HG02840 (cell line): ENCODE data around the gene PPIL3.
"Not testable (repeated sequence)": the region's sequence is repeated elsewhere in the genome, so short reads cannot be mapped to it uniquely, and the experiment has no call there.

ENCODE experiments used
- ATAC-seq: cut with Tn5 transposase; IDR thresholded peaks from one replicate; pipeline ENCODE4 v1.9.1; 2021; ENCODE audit warnings: mild to moderate bottlenecking, moderate library complexity, moderate number of reproducible peaks; ENCODE audit not compliant: unreplicated experiment, low FRiP score

Gene PPIL3

GRCh38 chr2:200888704-200889625 lies at the start of gene PPIL3, which contains the start of gene NIF3L1:
TSS of gene PPIL3 (minus strand) at chr2:200889077. CDS start at chr2:200887615, 1,462 bp downstream.
TSS of gene NIF3L1 (plus strand) at chr2:200889371. CDS start at chr2:200891944, 2,573 bp downstream.
- ATAC-seq: peak; percentile 88

DNA sequence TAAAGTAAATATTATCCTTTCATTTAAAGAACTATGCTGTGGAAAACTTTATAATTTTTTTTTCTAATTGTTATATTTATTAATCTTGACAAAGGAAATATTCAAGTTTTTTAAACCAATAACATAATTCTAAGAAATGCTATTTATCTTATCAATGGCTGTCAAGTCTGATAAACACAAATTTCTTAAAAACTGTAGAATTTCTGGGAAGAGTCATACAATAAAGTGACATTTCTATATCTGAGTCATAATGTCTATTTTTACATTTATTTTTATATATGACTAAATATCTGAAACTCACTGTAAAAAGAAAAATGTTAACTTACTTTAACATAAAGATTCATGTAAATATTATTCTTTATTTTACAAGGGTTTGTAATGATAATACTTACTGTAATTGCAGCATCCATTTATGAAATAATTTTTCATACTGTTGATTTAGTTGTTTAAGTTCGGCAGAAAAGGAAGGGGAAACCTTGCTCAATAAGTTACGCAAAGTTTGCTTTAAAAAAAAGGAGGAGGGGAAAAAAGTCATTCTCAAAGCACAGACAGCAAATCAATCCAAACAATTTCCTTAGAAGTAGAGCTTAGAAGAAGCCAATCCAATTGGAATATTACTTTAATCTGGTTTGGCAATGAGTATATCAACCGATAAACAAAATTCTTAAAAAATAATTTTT lies 42.2 kb upstream of the PPIL3 start:
- no peak for ATAC-seq

DNA sequence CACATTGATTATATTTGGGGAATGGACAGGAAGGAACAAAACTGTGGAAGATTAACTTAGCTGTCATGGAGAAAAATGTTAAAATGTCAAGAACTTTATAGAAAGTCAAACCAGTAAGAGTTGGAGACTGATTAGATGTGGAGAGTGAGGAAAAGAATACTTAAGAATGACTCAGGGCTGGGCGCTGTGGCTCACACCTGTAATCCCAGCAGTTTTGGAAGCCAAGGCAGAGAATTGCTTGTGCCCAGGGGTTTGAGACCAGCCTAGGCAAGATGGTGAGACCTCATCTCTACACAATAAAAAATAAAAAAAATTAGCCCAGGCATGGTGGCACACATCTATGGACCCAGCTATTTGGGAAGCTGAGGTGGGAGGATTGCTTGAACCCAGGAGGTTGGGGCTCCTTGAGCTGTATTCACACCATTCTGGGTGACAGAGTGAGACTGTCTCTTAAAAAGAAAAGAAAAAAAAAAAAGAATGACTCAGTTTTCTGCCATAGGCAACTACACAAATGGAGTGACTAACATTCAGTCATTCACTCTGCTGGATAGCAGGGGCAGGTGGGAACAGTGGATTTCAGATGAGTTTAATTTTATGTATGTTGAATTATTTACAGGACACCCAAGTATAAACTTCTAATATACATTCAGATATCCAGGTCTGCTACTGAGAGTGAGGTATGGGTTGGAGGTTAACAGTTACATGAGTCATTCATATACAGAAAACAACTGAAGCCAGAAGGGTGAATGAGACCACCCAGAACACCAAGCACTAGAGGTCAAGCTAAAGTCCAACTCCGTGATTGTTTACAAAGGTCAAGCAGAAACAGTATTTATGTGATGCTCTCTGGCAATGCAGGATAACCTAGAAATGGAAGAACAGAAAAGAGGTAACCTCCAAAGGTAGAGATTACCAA lies 40.7 kb upstream of the PPIL3 start:
- no peak for ATAC-seq

- no peak for ATAC-seq
Observed at GRCh38 chr2:200922439-200922838, 33.6 kb upstream of the PPIL3 start.

DNA sequence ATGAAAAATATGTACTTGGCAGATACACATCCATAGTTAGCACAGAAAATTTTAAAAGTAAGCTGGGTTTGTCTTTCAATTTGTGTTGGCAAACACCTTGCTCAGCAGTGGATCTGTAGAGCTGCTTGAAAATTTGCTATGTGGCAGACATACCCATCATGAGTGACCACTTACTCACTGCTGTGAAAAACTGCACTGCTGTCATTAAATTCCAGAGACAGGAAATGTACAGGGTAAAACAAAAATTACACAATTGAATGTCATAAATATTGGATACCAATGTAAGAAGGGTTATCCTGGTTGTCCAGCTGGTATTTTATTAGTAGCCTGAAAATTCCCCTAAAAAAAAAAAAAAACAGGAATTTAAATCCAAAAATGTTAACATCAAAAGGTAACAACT lies 24.8 kb upstream of the PPIL3 start:
- ATAC-seq: no peak

DNA sequence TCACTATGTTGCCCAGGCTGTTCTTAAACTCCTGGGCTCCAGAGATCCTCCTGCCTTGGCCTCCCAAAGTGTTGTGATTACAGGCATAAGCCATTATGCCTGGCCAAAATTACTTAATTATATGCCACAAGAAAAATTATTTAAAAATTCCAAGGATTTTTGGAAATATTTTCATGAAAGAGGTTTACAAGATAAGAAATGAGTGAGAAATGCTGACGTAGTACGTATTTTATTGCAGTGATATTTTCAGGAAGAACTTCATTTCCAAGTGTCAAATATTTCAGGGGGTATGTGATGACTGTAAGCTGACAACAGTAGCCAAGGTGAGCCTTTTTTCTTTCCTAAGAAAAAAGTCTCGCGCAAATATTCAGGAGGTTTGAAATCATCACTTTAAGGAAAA lies 21.1 kb upstream of the PPIL3 start:
- ATAC-seq: no peak

DNA sequence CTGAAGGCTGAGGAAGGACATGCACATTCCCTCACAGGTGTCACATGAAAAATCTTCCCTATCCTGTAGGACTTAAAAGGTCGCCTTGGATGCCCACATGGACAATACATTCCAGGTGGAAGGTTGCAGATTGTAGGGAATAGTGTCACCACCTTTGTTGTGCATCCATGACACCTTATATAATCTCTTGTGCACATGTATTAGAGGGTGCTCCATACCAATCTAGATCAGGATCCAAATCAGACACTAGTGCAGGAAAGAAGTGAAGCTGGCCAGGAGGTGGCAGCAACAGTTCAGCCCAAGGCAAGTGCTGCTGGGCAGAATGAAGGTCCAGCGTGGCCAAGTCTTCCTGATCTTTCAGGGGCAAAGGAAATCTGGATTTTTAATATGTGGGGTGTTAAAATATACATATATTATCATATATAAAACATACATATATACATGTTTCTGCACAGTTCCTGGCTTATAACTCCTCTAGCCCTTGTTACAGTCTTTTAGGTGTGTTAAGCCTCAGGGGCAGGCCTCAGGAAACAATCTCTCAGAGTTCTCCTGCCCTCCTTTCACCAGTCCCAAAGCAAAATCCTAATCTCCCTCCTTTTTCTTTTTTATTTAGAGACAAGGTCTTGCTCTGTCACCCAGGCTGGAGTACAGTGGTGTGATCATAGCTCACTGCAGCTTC lies 16.9 kb upstream of the PPIL3 start:
- no peak for ATAC-seq

- ATAC-seq: peak; percentile 86
Observed at GRCh38 chr2:200901459-200902072, 12.7 kb upstream of the PPIL3 start.

DNA sequence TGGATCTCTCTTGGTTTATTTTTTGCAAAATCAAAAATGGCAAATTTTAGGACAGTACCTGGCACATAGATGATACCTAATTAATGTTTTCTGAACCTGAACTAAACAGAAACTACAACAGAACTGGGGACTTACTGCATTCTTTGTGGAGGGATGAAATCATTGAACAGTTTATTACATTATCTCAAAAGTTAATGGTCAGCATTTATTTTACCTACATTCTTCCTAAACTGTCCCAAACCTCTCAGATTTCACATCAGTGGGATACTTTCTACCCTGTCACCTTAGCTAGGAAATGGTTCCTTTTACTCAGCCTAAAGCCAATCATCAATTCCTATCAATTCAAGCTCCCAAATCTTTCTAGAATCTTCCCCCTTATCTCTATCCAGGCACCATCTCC lies 10.6 kb upstream of the PPIL3 start:
- no peak for ATAC-seq

DNA sequence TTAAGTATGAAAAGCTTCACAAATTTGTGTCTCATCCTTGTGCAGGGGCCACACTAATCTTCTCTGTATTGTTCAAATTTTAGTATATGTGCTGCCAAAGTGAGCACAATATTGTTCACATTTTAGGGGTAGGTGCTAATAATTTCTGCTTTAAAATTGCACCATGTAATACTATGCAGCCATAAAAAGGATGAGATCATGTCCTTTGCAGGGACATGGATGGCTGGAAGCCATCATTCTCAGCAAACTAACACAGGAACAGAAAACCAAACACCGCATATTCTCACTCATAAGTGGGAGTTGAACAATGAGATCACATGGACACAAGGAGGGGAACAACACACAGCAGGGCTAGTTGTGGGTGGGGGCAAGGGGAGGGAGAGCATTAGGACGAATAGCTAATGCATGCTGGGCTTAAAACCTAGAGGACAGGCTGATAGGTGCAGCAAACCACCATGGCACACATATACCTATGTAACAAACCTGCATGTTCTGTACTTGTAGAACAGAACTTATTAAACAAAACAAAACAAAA lies 7.1 kb downstream of the PPIL3 start:
- ATAC-seq: not testable (repeated sequence)

DNA sequence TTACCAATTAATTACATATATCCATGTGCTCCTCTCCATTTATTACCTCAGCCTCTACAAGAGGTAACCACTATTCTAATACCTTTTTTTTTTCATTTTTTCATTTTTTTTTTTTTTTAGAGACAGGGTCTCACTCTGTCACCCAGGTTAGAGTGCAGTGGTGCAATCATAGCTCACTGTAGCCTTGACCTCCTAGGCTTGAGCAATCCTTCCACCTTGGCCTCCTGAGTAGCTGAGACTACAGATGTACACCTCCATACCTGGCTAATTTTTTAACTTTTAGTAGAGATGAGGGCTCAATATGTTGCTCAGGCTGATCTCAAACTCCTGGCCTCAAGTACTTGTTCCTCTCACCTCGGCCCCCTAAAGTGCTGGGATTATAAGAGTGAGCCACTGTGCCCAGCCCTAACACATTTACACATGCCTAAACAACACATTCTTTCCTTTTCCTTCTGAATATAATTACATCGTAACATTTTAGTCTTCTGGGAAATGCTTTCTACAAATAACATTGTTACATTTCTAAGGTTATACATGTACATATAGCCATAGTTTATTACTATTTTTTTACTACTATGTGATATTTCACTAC lies 10.5 kb downstream of the PPIL3 start:
- ATAC-seq: no peak

- ATAC-seq: no peak
Observed at GRCh38 chr2:200877443-200877842, 11.4 kb downstream of the PPIL3 start.

DNA sequence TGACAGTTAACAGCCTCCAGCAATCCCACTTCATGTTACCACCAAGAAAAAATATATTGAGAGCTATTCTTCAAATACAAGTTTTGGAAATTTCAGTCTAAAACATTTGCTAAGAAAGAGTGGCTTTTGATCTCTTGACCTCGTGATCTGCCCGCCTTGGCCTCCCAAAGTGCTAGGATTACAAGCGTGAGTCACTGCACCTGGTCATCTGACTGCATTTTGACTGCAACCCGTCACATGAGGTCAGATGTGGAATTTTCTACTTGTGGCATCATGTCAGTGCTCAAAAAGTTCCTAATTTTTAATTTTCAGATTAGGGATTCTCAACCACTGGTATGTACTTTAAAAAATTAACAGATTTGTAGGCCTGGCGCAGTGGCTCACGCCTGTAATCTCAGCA lies 15.3 kb downstream of the PPIL3 start:
- no peak for ATAC-seq

GRCh38 chr2:200871151-200871550 lies 17.7 kb downstream of the PPIL3 start:
- ATAC-seq: no peak

DNA sequence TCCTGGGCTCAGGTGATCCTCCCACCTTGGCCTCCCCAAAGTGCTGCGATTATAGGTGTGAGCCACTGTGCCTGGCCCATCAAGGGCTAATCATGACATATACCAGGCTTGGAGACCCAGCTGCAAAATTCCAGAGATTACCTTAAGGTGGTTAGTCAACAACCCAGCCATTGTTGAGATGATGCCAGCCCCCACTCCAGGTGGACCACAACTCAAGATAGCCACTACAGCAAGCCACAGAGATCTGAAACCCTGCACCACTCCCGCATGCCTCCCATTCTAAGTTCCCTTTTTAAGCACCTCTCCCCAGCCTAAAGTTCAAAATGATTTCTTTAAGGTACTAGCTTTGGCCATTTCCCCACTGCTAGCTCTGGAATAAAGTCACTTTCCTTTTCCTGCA lies 19.9 kb downstream of the PPIL3 start:
- ATAC-seq: no peak

GRCh38 chr2:200864176-200865034 lies 24.5 kb downstream of the PPIL3 start, which contains the start of gene CLK1:
TSS of gene CLK1 (minus strand) at chr2:200864658. CDS start at chr2:200861862, 2,796 bp downstream.
- ATAC-seq: peak; percentile 86

GRCh38 chr2:200863782-200864175 lies 25.1 kb downstream of the PPIL3 start:
- ATAC-seq: no peak

DNA sequence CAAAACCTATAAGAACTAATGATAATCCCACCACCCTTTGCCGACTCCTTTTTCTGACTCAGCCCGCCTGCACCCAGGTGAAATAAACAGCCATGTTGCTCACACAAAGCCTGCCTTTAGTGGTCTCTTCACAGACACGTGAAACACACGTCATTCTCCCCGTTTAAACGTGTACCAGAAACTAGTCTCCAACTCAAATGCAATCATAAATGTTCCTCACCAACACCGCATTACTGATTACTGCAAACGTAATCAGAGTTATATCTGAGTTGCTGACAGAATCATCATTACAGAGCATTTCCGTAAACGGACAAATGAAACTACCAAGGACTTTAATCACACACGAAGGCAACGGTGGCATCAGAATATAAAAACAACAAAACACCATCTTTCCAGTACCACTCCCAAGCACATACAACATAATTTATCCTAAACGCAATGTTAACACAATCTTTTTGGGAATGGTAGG lies 26.3 kb downstream of the PPIL3 start:
- ATAC-seq: no peak
